GM12878 (cell line): ENCODE results near the gene TUT4. TPM values are rescaled to one million over a fixed set of nuclear protein-coding genes. Genes with fewer than 3 reads are reported as not detected.

ENCODE experiments used
- ATAC-seq: fragments of 200-7000 bp; cut with Tn5 transposase; 3 replicates; pipeline ENCODE4 v1.9.1; 2020; ENCODE audit warnings: mild to moderate bottlenecking, moderate library complexity
- BruUV-seq: library from RNA; stranded (reverse); fragments of 400-500 nt; replicated peaks from 2 replicates; lab custom pipeline; 2021; lab: Mats Ljungman, UMichigan
- CTCF ChIA-PET: fragments of 300-600 bp; sonication (Branson Sonifier 250); formaldehyde crosslinking; extraction: SDS; loops from one replicate; lab custom pipeline; 2021; ENCODE audit warnings: inconsistent platforms; lab: Yijun Ruan, JAX
- POLR2A ChIA-PET: fragments of 350-600 bp; formaldehyde crosslinking; extraction: SDS; loops from one replicate; lab custom pipeline; 2021; ENCODE audit warnings: inconsistent platforms; lab: Charles Lee
- RAD21 ChIA-PET: fragments of 300-600 bp; sonication (Branson Sonifier 250); formaldehyde crosslinking; loops from one replicate; lab custom pipeline; 2023; ENCODE audit warnings: antibody characterized with exemption; ENCODE audit not compliant: unreplicated experiment; lab: Charles Lee
- SMC1A ChIA-PET: fragments of 300-600 bp; sonication (Branson Sonifier 250); formaldehyde crosslinking; loops from one replicate; lab custom pipeline; 2023; ENCODE audit not compliant: unreplicated experiment, uncharacterized antibody; lab: Charles Lee
- DNase-seq: peaks from one replicate; pipeline ENCODE4 v3.0.0-alpha.2; 2011; ENCODE audit warnings: low read depth, low spot score
- FAIRE-seq: peaks from 3 replicates; lab custom pipeline; 2011; peaks lifted over from hg19 to GRCh38; lab: Jason Lieb, UNC
- H2AFZ ChIP-seq: 2 replicates; pipeline ENCODE4 v1.6.0; 2011; ENCODE audit warnings: low read depth, low read length, control low read depth; ENCODE audit not compliant: control insufficient read depth
- H3K27ac ChIP-seq: 2 replicates; pipeline ENCODE4 v1.5.1; 2011; ENCODE audit warnings: control low read depth; ENCODE audit not compliant: control insufficient read depth, insufficient read depth
- H3K27me3 ChIP-seq, 2 experiments: replicated peaks in 1 of 2; 2 replicates each; pipeline versions ENCODE4 v1.6.0 to v1.6.1; 2011; ENCODE audit warnings: low read length in 1 of 2; ENCODE audit not compliant: control insufficient read depth in 2 of 2, insufficient read depth in 2 of 2
- H3K36me3 ChIP-seq, 2 experiments: 2 replicates each; pipeline ENCODE4 v1.5.1; 2011; ENCODE audit warnings: low read length in 1 of 2; ENCODE audit not compliant: control insufficient read depth in 2 of 2, insufficient read depth in 2 of 2
- H3K4me1 ChIP-seq: 2 replicates; pipeline ENCODE4 v1.6.1; 2011; ENCODE audit warnings: mild to moderate bottlenecking, low read length, moderate library complexity, mixed read lengths; ENCODE audit not compliant: control insufficient read depth, insufficient read depth
- H3K4me2 ChIP-seq: 2 replicates; pipeline ENCODE4 v1.6.0; 2011; ENCODE audit warnings: control low read depth; ENCODE audit not compliant: control insufficient read depth, insufficient read depth
- H3K4me3 ChIP-seq: fragments of 200-600 bp; sonication (generic); 2 replicates; pipeline ENCODE4 v1.5.1; 2016
- H3K79me2 ChIP-seq: 2 replicates; pipeline ENCODE4 v1.6.0; 2011; ENCODE audit warnings: low read length; ENCODE audit not compliant: control insufficient read depth, insufficient read depth
- H3K9ac ChIP-seq: 2 replicates; pipeline ENCODE4 v1.8.0; 2011; ENCODE audit warnings: low read length, control low read depth, mixed read lengths; ENCODE audit not compliant: control insufficient read depth, insufficient read depth
- H3K9me3 ChIP-seq: replicated peaks from 3 replicates; pipeline ENCODE4 v1.5.1; 2011; ENCODE audit warnings: mild to moderate bottlenecking, low read length; ENCODE audit not compliant: control insufficient read depth, insufficient read depth
- H4K20me1 ChIP-seq: 2 replicates; pipeline ENCODE4 v1.6.0; 2011; ENCODE audit not compliant: control insufficient read depth, insufficient read depth
- ATF7 ChIP-seq: fragments of 450-650 bp; IDR thresholded peaks from 2 replicates; pipeline ENCODE4 v1.6.1; 2016; ENCODE audit warnings: low read depth, mild to moderate bottlenecking
- HDGF ChIP-seq: fragments of 450-650 bp; IDR thresholded peaks from 2 replicates; pipeline ENCODE4 v1.6.1; 2016; ENCODE audit warnings: antibody characterized with exemption
- NFIC ChIP-seq: IDR thresholded peaks from 2 replicates; pipeline ENCODE4 v1.6.1; 2012; ENCODE audit warnings: low read depth, mild to moderate bottlenecking, inconsistent platforms, low read length, moderate library complexity
- RAD21 ChIP-seq: IDR thresholded peaks from 2 replicates; pipeline ENCODE4 v1.6.1; 2011; ENCODE audit warnings: mild to moderate bottlenecking, low read depth, low read length, moderate library complexity; ENCODE audit not compliant: insufficient read depth
- SRF ChIP-seq, 2 experiments: IDR thresholded peaks; 2 replicates each; pipeline ENCODE4 v1.6.1; 2011; ENCODE audit warnings: low read depth in 2 of 2, low read length in 2 of 2, mild to moderate bottlenecking in 1 of 2, moderate library complexity in 1 of 2
- TAF1 ChIP-seq: IDR thresholded peaks from 2 replicates; pipeline ENCODE4 v1.6.1; 2011; ENCODE audit warnings: mild to moderate bottlenecking, low read depth, low read length, borderline replicate concordance
- ZNF207 ChIP-seq: fragments of 450-650 bp; IDR thresholded peaks from 2 replicates; pipeline ENCODE4 v1.6.1; 2014; ENCODE audit warnings: antibody characterized with exemption, mild to moderate bottlenecking, borderline replicate concordance
- WGBS: methylation state at CpG from one replicate; pipeline ENCODE4 v1.1.6; 2016; ENCODE audit warnings: low lambda C conversion rate; ENCODE audit not compliant: insufficient replicate concordance, insufficient coverage; ENCODE audit errors: missing lambda C conversion rate; 5-methylcytosine and 5-hydroxymethylcytosine counted together
- in situ Hi-C: fragments of 300-500 bp; cut with MboI; formaldehyde crosslinking; loops from 9 replicates; pipeline ENCODE4 v1.14.3; 2018; ENCODE audit warnings: mixed read lengths
- intact Hi-C: fragments of 100-400 bp; cut with micrococcal nuclease; formaldehyde crosslinking; loops from one replicate; pipeline ENCODE4 v1.14.2; 2022; ENCODE audit not compliant: unreplicated experiment
- polyA plus RNA-seq, 11 experiments: library from polyadenylated mRNA; depleted of rRNA in 4 of 11; unstranded in 6 of 11; stranded (reverse) in 5 of 11; fragments of >200 nt; fragmentation: Nextera tagmentation in 4 of 11; fragmentation: Illumina TruSeq in 1 of 11; extraction: Ambion mirVana in 4 of 11; extraction: Trizol in 1 of 11; gene quantifications; 1 replicate in 1 of 11; 2 replicates in 10 of 11; pipeline versions ENCODE4 v1.2.1 to v1.2.3, GENCODE V29; 2011 to 2016; ENCODE audit warnings: inconsistent platforms in 2 of 11, missing spikeins in 2 of 11, low read depth in 1 of 11
- total RNA-seq, 4 experiments: library from RNA; depleted of rRNA in 3 of 4; stranded (reverse); fragments of >200 nt in 3 of 4; fragmentation: Illumina TruSeq in 1 of 4; extraction: Trizol in 1 of 4; gene quantifications; 2 replicates each; pipeline versions ENCODE4 v1.2.1 to v1.2.3, GENCODE V29; 2013 to 2021
- TF ChIP-seq, protein P1 (sequence below): IDR thresholded peaks from 2 replicates; pipeline ENCODE4 v1.6.1; 2012; ENCODE audit warnings: improper control_type of control experiment, low read depth, low read length; ENCODE audit not compliant: insufficient replicate concordance
- TF ChIP-seq, protein P2 (sequence below): fragments of 450-650 bp; IDR thresholded peaks from 2 replicates; pipeline ENCODE4 v1.6.1; 2017; ENCODE audit warnings: mild to moderate bottlenecking, moderate library complexity

TUT4 gene
- total and polyA plus RNA-seq, 10 of the 15 experiments (the other 5 are each of a cell fraction or from before 2014, with no cell fraction given) = 9.4 to 40.7 (median 27.6) TPM

DNA sequence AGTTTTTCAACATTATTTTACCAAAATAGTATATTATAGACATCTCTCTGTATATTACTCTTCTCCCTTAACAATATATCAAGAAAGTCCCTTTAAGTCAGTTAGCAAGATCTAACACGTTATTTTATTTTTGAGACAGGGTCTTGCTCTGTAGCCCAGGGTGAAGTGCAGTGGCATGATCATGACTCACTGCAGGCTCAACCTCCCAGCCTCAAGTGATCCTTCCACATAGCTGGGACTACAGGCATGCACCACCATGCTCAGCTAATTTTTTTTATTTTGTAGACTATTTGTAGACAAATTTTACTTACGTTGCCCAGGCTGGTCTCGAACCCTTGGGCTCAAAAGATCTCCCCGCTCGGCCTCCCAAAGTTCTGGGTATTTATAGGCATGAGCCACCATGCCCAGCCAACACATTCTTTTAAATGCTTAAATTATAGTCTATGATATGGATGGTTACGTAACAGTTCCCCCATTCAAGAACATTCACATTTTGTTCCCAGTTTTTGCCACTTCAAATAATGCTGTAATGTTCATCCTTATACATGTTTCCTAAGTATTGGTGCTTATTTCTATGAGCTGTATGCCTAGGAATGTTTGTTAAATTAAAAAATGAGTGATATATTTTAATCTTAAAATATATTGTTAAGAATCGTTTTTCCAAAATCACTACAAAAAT lies 70.4 kb downstream of the TUT4 start:
- no peaks in the 10 kb centered on the region for H3K9me3 ChIP-seq
- no peak overlapping the region for H3K27ac ChIP-seq
- H3K9ac ChIP-seq = no peak overlapping the region
- POLR2A ChIA-PET = no interaction called here
- in situ Hi-C loops = no loop called here
- DNase-seq (no peak), ATAC-seq (no peak), FAIRE-seq (no peak)
- BruUV-seq = no TSS peak
- no peaks in the 10 kb centered on the region for H3K27me3 ChIP-seq
- RAD21 ChIA-PET = no interaction called here
- over 99% methylated on average over 7 of the region's 7 CpGs for WGBS
- SMC1A ChIA-PET = interaction anchor here (0.6 kb wide), 2 partner anchors 276 to 715 kb away, joined by 3 read pairs; no protein-coding TSS in a partner anchor
- CTCF ChIA-PET = no interaction called here
- H3K4me2 ChIP-seq = no peak overlapping the region
- no peaks in the 10 kb centered on the region for H3K79me2 ChIP-seq
- no peaks in the 10 kb centered on the region for H3K4me1 ChIP-seq
- peaks cover 0 to 3% of the 10 kb centered on the region in 2 experiments; a peak in 2 of 4 replicates for H3K36me3 ChIP-seq
- intact Hi-C loops = no loop called here
- no peak overlapping the region for H2AFZ ChIP-seq
- H4K20me1 ChIP-seq = no peaks in the 10 kb centered on the region
- H3K4me3 ChIP-seq = no peak overlapping the region
- TF ChIP-seq SRF (IDR thresholded peaks at IDR 0.05; ENCODE audit: low read depth in 2 of 2, low read length in 2 of 2) (no peak), HDGF (no peak), RAD21 (no peak), NFIC (no peak), ATF7 (no peak), TAF1 (no peak), ZNF207 (no peak)
- TF ChIP-seq, protein P1, sequence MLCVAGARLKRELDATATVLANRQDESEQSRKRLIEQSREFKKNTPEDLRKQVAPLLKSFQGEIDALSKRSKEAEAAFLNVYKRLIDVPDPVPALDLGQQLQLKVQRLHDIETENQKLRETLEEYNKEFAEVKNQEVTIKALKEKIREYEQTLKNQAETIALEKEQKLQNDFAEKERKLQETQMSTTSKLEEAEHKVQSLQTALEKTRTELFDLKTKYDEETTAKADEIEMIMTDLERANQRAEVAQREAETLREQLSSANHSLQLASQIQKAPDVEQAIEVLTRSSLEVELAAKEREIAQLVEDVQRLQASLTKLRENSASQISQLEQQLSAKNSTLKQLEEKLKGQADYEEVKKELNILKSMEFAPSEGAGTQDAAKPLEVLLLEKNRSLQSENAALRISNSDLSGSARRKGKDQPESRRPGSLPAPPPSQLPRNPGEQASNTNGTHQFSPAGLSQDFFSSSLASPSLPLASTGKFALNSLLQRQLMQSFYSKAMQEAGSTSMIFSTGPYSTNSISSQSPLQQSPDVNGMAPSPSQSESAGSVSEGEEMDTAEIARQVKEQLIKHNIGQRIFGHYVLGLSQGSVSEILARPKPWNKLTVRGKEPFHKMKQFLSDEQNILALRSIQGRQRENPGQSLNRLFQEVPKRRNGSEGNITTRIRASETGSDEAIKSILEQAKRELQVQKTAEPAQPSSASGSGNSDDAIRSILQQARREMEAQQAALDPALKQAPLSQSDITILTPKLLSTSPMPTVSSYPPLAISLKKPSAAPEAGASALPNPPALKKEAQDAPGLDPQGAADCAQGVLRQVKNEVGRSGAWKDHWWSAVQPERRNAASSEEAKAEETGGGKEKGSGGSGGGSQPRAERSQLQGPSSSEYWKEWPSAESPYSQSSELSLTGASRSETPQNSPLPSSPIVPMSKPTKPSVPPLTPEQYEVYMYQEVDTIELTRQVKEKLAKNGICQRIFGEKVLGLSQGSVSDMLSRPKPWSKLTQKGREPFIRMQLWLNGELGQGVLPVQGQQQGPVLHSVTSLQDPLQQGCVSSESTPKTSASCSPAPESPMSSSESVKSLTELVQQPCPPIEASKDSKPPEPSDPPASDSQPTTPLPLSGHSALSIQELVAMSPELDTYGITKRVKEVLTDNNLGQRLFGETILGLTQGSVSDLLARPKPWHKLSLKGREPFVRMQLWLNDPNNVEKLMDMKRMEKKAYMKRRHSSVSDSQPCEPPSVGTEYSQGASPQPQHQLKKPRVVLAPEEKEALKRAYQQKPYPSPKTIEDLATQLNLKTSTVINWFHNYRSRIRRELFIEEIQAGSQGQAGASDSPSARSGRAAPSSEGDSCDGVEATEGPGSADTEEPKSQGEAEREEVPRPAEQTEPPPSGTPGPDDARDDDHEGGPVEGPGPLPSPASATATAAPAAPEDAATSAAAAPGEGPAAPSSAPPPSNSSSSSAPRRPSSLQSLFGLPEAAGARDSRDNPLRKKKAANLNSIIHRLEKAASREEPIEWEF = no peak
- TF ChIP-seq, protein P2, sequence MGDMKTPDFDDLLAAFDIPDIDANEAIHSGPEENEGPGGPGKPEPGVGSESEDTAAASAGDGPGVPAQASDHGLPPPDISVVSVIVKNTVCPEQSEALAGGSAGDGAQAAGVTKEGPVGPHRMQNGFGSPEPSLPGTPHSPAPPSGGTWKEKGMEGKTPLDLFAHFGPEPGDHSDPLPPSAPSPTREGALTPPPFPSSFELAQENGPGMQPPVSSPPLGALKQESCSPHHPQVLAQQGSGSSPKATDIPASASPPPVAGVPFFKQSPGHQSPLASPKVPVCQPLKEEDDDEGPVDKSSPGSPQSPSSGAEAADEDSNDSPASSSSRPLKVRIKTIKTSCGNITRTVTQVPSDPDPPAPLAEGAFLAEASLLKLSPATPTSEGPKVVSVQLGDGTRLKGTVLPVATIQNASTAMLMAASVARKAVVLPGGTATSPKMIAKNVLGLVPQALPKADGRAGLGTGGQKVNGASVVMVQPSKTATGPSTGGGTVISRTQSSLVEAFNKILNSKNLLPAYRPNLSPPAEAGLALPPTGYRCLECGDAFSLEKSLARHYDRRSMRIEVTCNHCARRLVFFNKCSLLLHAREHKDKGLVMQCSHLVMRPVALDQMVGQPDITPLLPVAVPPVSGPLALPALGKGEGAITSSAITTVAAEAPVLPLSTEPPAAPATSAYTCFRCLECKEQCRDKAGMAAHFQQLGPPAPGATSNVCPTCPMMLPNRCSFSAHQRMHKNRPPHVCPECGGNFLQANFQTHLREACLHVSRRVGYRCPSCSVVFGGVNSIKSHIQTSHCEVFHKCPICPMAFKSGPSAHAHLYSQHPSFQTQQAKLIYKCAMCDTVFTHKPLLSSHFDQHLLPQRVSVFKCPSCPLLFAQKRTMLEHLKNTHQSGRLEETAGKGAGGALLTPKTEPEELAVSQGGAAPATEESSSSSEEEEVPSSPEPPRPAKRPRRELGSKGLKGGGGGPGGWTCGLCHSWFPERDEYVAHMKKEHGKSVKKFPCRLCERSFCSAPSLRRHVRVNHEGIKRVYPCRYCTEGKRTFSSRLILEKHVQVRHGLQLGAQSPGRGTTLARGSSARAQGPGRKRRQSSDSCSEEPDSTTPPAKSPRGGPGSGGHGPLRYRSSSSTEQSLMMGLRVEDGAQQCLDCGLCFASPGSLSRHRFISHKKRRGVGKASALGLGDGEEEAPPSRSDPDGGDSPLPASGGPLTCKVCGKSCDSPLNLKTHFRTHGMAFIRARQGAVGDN = no peak
